DOHH2 (cell line): Measurements from ENCODE around the gene RAP1B.
"Not testable (repeated sequence)": the region's sequence is repeated elsewhere in the genome, so short reads cannot be mapped to it uniquely, and the experiment has no call there.

Experiments used
- H3F3A ChIP-seq: fragments of 200-600 bp; sonication (generic), shearing (Covaris generic); 2 replicates; pipeline ENCODE4 v1.6.0; 2016; ENCODE audit warnings: antibody characterized with exemption, mild to moderate bottlenecking; ENCODE audit not compliant: control insufficient read depth, insufficient read depth
- H3K27ac ChIP-seq: fragments of 200-600 bp; sonication (generic); 2 replicates; pipeline ENCODE4 v1.5.1; 2014; ENCODE audit warnings: low read depth, mild to moderate bottlenecking, low read length, moderate library complexity
- H3K27me3 ChIP-seq: fragments of 200-600 bp; sonication (generic); 2 replicates; pipeline ENCODE4 v1.6.1; 2014; ENCODE audit warnings: mild to moderate bottlenecking, low read length, mixed read lengths; ENCODE audit not compliant: control insufficient read depth
- H3K36me3 ChIP-seq: fragments of 200-600 bp; sonication (generic); 2 replicates; pipeline ENCODE4 v1.6.1; 2014; ENCODE audit warnings: mild to moderate bottlenecking, low read length, moderate library complexity, mixed read lengths; ENCODE audit not compliant: control insufficient read depth
- H3K4me1 ChIP-seq: fragments of 200-600 bp; sonication (generic); 2 replicates; pipeline ENCODE4 v1.6.1; 2014; ENCODE audit warnings: mild to moderate bottlenecking, low read length, mixed read lengths; ENCODE audit not compliant: control insufficient read depth
- H3K4me2 ChIP-seq: fragments of 200-600 bp; sonication (generic); 2 replicates; pipeline ENCODE4 v1.6.0; 2014; ENCODE audit warnings: mild to moderate bottlenecking, low read length, moderate library complexity
- H3K4me3 ChIP-seq: fragments of 200-600 bp; sonication (generic); 2 replicates; pipeline ENCODE4 v1.5.1; 2014; ENCODE audit warnings: mild to moderate bottlenecking, low read length, mixed read lengths
- H3K79me2 ChIP-seq: fragments of 200-600 bp; sonication (generic); 2 replicates; pipeline ENCODE4 v1.6.1; 2014; ENCODE audit warnings: mild to moderate bottlenecking, low read length, mixed read lengths; ENCODE audit not compliant: control insufficient read depth
- H3K9me2 ChIP-seq: fragments of 200-600 bp; sonication (generic); replicated peaks from 2 replicates; pipeline ENCODE4 v1.6.1; 2014; ENCODE audit warnings: mild to moderate bottlenecking, low read length, mixed read lengths; ENCODE audit not compliant: control insufficient read depth
- H3K9me3 ChIP-seq: fragments of 200-600 bp; sonication (generic); 2 replicates; pipeline ENCODE4 v1.6.1; 2014; ENCODE audit warnings: antibody characterized with exemption, low read length, mixed read lengths; ENCODE audit not compliant: control insufficient read depth, insufficient read depth
- H4K20me1 ChIP-seq: fragments of 200-600 bp; sonication (generic); 2 replicates; pipeline ENCODE4 v1.6.0; 2014; ENCODE audit warnings: low read depth, mild to moderate bottlenecking, antibody characterized with exemption, low read length, moderate library complexity; ENCODE audit not compliant: control insufficient read depth, insufficient read depth
- EZH2phosphoT487 ChIP-seq: fragments of 200-600 bp; sonication (generic); IDR thresholded peaks from 2 replicates; pipeline ENCODE4 v1.6.1; 2017; ENCODE audit warnings: borderline replicate concordance, mild to moderate bottlenecking, antibody characterized with exemption, low read length, moderate library complexity, mixed read lengths
- TF ChIP-seq, protein P1 (sequence below): fragments of 200-600 bp; sonication (generic); IDR thresholded peaks from one replicate; pipeline ENCODE4 v1.5.1; 2014; ENCODE audit warnings: antibody characterized with exemption, mild to moderate bottlenecking, low read depth, low read length; ENCODE audit not compliant: poor library complexity, severe bottlenecking

RAP1B gene

DNA sequence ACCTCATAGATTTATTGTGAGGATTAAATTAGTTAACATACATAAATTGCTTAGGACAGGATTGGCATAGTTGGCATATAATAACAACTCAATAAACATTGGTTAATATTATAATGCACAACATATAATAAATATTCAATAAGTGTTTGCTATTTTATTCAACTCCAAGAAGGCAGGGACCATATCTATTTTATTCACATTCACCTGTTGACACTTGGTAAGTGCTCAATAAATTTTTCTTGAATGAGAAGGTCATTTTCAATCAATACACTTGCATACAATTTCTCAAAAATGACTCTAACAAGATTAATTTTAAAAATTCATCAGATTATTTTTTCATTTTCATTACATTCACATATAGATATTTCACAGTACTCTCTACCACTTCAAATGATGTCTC lies 63.7 kb downstream of the RAP1B start:
- Histone ChIP-seq H4K20me1 (no peaks in the 10 kb centered on the region), H3K27ac (no peak overlapping the region), H3K4me3 (no peak overlapping the region), H3F3A (0 out of 2 replicates have a peak, but pooled peaks cover 6% of the 10 kb centered on the region), H3K36me3 (no peaks in the 10 kb centered on the region), H3K9me3 (no peaks in the 10 kb centered on the region), H3K79me2 (no peaks in the 10 kb centered on the region), H3K9me2 (no peaks in the 10 kb centered on the region), H3K27me3 (no peaks in the 10 kb centered on the region), H3K4me2 (no peak overlapping the region), H3K4me1 (peaks cover 10% of the 10 kb centered on the region)
- TF ChIP-seq, protein P1, sequence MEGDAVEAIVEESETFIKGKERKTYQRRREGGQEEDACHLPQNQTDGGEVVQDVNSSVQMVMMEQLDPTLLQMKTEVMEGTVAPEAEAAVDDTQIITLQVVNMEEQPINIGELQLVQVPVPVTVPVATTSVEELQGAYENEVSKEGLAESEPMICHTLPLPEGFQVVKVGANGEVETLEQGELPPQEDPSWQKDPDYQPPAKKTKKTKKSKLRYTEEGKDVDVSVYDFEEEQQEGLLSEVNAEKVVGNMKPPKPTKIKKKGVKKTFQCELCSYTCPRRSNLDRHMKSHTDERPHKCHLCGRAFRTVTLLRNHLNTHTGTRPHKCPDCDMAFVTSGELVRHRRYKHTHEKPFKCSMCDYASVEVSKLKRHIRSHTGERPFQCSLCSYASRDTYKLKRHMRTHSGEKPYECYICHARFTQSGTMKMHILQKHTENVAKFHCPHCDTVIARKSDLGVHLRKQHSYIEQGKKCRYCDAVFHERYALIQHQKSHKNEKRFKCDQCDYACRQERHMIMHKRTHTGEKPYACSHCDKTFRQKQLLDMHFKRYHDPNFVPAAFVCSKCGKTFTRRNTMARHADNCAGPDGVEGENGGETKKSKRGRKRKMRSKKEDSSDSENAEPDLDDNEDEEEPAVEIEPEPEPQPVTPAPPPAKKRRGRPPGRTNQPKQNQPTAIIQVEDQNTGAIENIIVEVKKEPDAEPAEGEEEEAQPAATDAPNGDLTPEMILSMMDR, result no peak
- TF ChIP-seq EZH2phosphoT487, result no peak

DNA sequence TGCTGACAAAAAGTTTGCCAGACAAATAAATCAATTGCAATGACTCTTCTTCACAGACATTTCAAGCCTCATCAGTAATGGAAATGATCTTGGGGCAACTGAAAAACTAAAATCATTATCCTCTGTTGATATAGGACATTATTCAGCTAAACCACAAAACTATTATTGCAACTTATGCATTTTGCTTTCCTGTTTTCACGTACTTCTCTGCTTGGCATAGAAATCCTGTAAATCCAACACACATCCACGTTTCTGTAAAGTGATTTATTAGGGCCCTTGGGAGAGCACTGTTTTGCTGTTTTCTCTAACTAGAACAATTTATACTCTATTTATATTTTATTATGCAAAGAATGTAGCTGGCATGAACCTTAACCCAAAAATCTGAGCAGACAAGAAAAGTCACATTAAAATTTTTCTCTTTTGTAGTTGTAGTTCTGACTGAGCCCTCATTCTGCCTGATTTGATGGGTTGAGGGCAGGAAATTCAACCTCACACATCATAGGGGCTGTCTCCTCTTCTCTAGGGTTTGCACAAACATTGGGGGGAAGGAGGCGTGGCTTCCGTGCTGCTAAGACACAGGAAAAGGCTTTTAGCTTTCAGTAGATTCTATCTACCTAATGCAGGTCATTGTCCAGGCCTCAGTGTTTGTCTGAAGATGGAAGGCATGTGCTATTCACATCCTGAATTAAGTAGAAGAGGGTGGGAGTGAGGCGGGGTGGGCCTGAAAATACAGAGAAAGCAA lies 64.6 kb downstream of the RAP1B start:
- H3K9me2 ChIP-seq, result no peaks in the 10 kb centered on the region
- no peak overlapping the region for H3K4me3 ChIP-seq
- H3K4me1 ChIP-seq, result peaks cover 10% of the 10 kb centered on the region
- H3K9me3 ChIP-seq, result no peaks in the 10 kb centered on the region
- no peaks in the 10 kb centered on the region for H3K36me3 ChIP-seq
- H4K20me1 ChIP-seq, result no peaks in the 10 kb centered on the region
- H3F3A ChIP-seq, result 0 out of 2 replicates have a peak, but pooled peaks cover 6% of the 10 kb centered on the region
- peak overlapping the region; percentile 15 for H3K4me2 ChIP-seq
- no peaks in the 10 kb centered on the region for H3K79me2 ChIP-seq
- no peak overlapping the region for H3K27ac ChIP-seq
- TF ChIP-seq EZH2phosphoT487, result no peak
- TF ChIP-seq, protein P1, result no peak
- no peaks in the 10 kb centered on the region for H3K27me3 ChIP-seq

DNA sequence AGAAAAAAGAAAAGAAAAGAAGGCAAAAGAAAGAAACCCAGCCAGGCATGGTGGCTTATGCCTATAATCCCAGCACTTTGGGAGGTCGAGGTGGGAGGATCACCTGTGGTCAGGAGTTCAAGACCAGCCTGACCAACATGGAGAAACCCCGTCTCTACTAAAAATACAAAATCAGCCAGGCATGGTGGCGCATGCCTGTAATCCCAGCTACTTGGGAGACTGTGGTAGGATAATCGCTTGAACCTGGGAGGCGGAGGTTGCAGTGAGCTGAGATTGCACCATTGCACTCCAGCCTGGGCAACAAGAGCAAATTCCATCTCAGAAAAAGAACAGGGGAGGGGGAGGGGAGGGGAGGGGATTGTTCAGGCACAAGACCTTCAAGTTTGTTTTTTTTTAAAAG lies 66.2 kb downstream of the RAP1B start:
- H3K9me2 ChIP-seq, H3K4me3 ChIP-seq, H3K4me2 ChIP-seq, H3K79me2 ChIP-seq, H3K27me3 ChIP-seq, H4K20me1 ChIP-seq, H3K36me3 ChIP-seq, H3K27ac ChIP-seq, H3K9me3 ChIP-seq, H3F3A ChIP-seq: not testable (repeated sequence)
- H3K4me1 ChIP-seq, result peaks cover 10% of the 10 kb centered on the region

GRCh38 chr12:68686262-68686594 lies 75.5 kb downstream of the RAP1B start:
- H3K27ac ChIP-seq, result peak overlapping the region; percentile 15; the same call in 1 of the 2 replicates
- H3K4me3 ChIP-seq, result peak overlapping the region; percentile 76
- no peaks in the 10 kb centered on the region for H3K9me2 ChIP-seq
- peaks cover 23% of the 10 kb centered on the region for H3K4me1 ChIP-seq
- H3K27me3 ChIP-seq, result no peaks in the 10 kb centered on the region
- H4K20me1 ChIP-seq, result no peaks in the 10 kb centered on the region
- H3K9me3 ChIP-seq, result no peaks in the 10 kb centered on the region
- H3K4me2 ChIP-seq, result peak overlapping the region; percentile 73
- no peaks in the 10 kb centered on the region for H3F3A ChIP-seq
- H3K79me2 ChIP-seq, result peaks cover 55% of the 10 kb centered on the region
- H3K36me3 ChIP-seq, result peaks cover 29% of the 10 kb centered on the region
- TF ChIP-seq, protein P1, result no peak
- no peak for TF ChIP-seq EZH2phosphoT487
